ENCODE data around the gene MAP4K5. TPM values are rescaled to one million over a fixed set of nuclear protein-coding genes. Genes with fewer than 3 reads are reported as not detected.

Gene MAP4K5
- total and polyA plus RNA-seq, 4 donors, result 12.4 to 105 (median 30.2) TPM

DNA sequence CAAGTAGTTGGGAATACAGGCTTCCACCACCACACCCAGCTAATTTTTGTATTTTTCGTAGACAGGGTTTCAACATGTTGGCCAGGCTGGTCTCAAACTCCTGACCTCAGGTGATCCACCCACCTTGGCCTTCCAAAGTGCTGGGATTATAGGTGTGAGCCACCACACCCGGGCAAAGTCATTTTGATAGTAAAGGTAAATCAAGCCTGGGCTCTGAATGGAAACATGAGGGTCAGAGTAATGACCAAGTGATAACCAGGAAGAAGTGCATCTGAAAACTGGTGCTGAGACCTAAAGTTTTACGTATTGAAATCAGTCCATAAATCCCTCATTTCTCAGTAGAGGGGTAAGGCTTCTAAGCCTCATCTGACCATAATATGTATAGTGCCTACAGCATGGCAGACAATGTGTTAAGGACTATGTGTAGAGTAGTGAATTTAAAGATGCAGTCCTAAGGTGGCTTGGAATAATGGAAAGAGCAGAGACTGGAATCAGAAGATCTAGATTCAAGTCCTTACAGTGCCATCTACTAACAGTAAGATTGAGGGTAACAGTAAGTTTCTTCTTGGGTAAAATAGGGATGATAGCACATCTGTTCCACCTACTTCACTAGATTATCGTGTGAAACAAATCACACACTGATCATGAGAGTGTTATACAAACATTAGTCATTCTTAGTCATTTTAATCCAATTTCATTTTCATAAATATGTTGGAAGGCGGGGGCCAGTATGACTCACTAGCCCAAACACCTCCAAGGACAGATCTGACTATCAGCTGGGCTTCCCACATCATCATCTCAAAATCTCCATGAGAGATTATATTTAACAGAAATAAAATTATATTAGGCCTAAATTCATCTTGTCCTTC is 11.2 kb downstream of the MAP4K5 start:
- peak; percentile 64 for ATAC-seq (ENCODE audit: insufficient read depth, low FRiP score)
- Histone ChIP-seq H3K4me1 (ENCODE audit: control insufficient read depth in 5 of 5, insufficient read depth in 5 of 5, low read length in 5 of 5) (peaks cover 0 to 13% (median 1%) of the 10 kb centered on the region in 5 donors), H3K4me3 (no peak overlapping the region), H3K27me3 (ENCODE audit: control insufficient read depth in 3 of 3, insufficient read depth in 3 of 3, low read length in 2 of 3) (no peaks in the 10 kb centered on the region), H3K36me3 (ENCODE audit: control insufficient read depth in 4 of 4, insufficient read depth in 4 of 4, low read length in 4 of 4) (peaks cover 0 to 8% (median 1%) of the 10 kb centered on the region in 4 donors), H3K9ac (ENCODE audit: insufficient read depth in 1 of 2, low read length in 2 of 2) (no peak overlapping the region), H3K9me3 (ENCODE audit: control insufficient read depth in 4 of 4, insufficient read depth in 3 of 4, low read length in 3 of 4) (no peaks in the 10 kb centered on the region), H3K27ac (ENCODE audit: low read depth in 1 of 2, low read length in 1 of 2) (peak overlapping the region in 1 of 2 donors; percentile 29)
- DNase-seq, result no peak
- WGBS, 2 donors, result 54 to 69% methylated on average over 5 of the region's 5 CpGs
- TF ChIP-seq, protein P1, sequence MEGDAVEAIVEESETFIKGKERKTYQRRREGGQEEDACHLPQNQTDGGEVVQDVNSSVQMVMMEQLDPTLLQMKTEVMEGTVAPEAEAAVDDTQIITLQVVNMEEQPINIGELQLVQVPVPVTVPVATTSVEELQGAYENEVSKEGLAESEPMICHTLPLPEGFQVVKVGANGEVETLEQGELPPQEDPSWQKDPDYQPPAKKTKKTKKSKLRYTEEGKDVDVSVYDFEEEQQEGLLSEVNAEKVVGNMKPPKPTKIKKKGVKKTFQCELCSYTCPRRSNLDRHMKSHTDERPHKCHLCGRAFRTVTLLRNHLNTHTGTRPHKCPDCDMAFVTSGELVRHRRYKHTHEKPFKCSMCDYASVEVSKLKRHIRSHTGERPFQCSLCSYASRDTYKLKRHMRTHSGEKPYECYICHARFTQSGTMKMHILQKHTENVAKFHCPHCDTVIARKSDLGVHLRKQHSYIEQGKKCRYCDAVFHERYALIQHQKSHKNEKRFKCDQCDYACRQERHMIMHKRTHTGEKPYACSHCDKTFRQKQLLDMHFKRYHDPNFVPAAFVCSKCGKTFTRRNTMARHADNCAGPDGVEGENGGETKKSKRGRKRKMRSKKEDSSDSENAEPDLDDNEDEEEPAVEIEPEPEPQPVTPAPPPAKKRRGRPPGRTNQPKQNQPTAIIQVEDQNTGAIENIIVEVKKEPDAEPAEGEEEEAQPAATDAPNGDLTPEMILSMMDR (IDR thresholded peaks at IDR 0.05; ENCODE audit: control extremely low read depth, extremely low read depth), result no peak

DNA sequence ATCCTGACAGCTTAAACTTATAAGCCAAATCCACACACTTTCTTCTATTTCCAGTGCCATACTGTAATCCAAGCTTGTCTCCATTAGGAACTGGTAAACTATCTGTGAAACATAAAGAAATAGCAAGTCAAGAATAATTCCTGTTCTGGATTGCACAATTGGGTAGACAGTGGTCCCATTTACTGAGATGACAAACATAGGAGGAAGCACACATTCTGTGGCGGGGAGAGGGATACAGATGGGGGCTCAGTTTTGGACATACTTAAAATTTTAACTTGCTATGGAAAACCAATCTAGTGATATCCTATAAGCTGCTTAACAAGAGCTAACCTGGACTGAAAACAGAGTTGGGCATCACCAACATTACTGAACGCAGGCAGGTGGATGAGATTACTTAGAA is 16.3 kb downstream of the MAP4K5 start:
- H3K4me3 ChIP-seq, result no peak overlapping the region
- no peak for DNase-seq
- peaks cover 0 to 10% (median 1%) of the 10 kb centered on the region in 4 donors for H3K36me3 ChIP-seq (ENCODE audit: control insufficient read depth in 4 of 4, insufficient read depth in 4 of 4, low read length in 4 of 4)
- ATAC-seq (ENCODE audit: insufficient read depth, low FRiP score), result no peak
- 67 to 84% methylated on average over 2 of the region's 2 CpGs for WGBS, 2 donors
- TF ChIP-seq, protein P1 (IDR thresholded peaks at IDR 0.05; ENCODE audit: control extremely low read depth, extremely low read depth), result no peak
- H3K27me3 ChIP-seq (ENCODE audit: control insufficient read depth in 3 of 3, insufficient read depth in 3 of 3, low read length in 2 of 3), result no peaks in the 10 kb centered on the region
- peaks cover 0 to 2% (median 0%) of the 10 kb centered on the region in 5 donors for H3K4me1 ChIP-seq (ENCODE audit: control insufficient read depth in 5 of 5, insufficient read depth in 5 of 5, low read length in 5 of 5)
- no peaks in the 10 kb centered on the region for H3K9me3 ChIP-seq (ENCODE audit: control insufficient read depth in 4 of 4, insufficient read depth in 3 of 4, low read length in 3 of 4)
- no peak overlapping the region for H3K27ac ChIP-seq (ENCODE audit: low read depth in 1 of 2, low read length in 1 of 2)
- no peak overlapping the region for H3K9ac ChIP-seq (ENCODE audit: insufficient read depth in 1 of 2, low read length in 2 of 2)

- ATAC-seq (ENCODE audit: insufficient read depth, low FRiP score), result no peak
These were observed 19.9 kb downstream of the MAP4K5 start for GRCh38 chr14:50512463-50512862.

More at GRCh38 chr14:50512463-50512862, 19.9 kb downstream of the MAP4K5 start:
- no peaks in the 10 kb centered on the region for H3K27me3 ChIP-seq (ENCODE audit: control insufficient read depth in 3 of 3, insufficient read depth in 3 of 3, low read length in 2 of 3)
- no peak for DNase-seq
- 93% methylated on average over 4 of the region's 4 CpGs for WGBS, 2 donors
- no peak overlapping the region for H3K4me3 ChIP-seq
- no peaks in the 10 kb centered on the region for H3K9me3 ChIP-seq (ENCODE audit: control insufficient read depth in 4 of 4, insufficient read depth in 3 of 4, low read length in 3 of 4)
- TF ChIP-seq, protein P1 (IDR thresholded peaks at IDR 0.05; ENCODE audit: control extremely low read depth, extremely low read depth), result no peak
- peaks cover 0 to 5% (median under 1%) of the 10 kb centered on the region in 4 donors for H3K36me3 ChIP-seq (ENCODE audit: control insufficient read depth in 4 of 4, insufficient read depth in 4 of 4, low read length in 4 of 4)
- H3K9ac ChIP-seq (ENCODE audit: insufficient read depth in 1 of 2, low read length in 2 of 2), result no peak overlapping the region
- H3K4me1 ChIP-seq (ENCODE audit: control insufficient read depth in 5 of 5, insufficient read depth in 5 of 5, low read length in 5 of 5), result no peaks in the 10 kb centered on the region
- no peak overlapping the region for H3K27ac ChIP-seq (ENCODE audit: low read depth in 1 of 2, low read length in 1 of 2)

Data from lung (tissue), 12 donors.